GM18502 (cell line): ENCODE data around the gene DLG1.

Source experiments
- ATAC-seq: cut with Tn5 transposase; IDR thresholded peaks from one replicate; pipeline ENCODE4 v1.9.1; 2021; ENCODE audit warnings: mild to moderate bottlenecking; ENCODE audit not compliant: unreplicated experiment, poor library complexity

The DLG1 gene

DNA sequence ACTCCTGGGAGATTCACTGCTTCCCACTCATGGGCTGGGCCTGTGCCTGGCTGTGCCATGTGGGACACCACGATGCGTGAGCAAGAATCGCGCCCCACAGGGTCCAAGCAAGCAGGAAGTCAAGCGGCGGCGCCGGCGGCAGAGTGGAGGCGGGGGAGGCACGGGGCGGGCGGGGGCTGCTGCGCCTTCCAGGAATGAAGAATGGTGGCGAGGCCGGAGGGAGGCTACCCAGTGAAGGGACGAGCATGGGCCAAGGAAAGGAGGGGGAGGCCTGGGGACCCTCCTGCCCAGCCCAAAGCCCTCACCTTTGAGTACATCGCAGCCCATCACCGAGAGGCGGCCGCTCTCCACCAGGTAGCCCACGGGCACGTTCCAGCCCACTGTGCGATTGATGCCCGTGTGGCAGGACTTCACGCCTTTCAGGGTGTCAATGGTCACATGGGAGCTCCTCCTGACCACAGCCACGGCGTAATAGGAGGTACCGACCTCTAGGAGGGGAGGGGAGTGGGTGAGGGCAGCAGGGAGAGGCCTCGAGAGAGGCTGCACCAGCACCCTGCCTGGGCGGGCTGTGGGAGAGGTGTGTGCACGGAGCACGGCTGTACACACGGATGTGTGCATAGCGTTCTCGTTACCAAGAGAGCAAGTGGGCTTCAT, 274.3 kb downstream of the DLG1 start:
- no peak for ATAC-seq

- peak; percentile 51 for ATAC-seq
Measured at GRCh38 chr3:197023241-197023997, 275.0 kb downstream of the DLG1 start.

DNA sequence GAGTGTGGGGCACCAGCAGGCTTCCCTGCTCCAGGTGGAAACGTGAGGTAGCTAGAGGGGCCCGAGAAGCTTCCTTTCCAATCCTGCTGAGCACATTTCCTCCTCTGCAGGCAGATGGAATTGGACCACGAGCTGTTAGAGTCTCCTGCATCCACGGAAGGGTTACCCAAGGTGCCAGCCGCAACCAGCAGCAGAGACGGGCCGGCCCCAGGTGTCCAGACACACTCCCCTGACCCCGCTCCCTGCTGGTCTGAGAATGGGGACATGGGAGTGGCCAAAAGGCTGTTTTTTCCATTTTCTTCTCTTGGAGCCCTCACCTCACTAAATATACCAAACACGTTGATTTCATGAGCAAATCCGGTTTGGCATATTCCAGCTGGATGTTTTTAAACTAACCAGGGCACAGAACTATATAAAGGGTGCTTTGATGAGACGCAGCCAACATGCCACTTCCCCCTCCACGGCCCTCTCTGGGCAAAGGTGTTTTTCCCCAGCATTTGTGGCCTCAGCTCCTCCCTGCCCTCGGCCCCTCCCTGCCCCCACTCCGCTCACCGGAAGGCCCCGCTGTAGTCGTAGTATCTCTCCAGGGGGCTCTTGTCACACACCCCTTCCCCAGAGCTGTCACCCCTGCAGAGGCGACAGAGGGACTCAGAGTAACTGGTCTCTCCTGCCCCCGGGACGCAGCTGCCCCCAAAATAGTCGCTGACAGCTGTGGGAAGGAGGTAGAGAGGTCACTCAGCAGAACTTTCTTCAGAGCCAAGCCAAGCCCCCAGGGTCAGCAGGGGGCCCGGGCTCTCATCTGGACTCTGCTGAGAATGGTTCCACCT, 275.8 kb downstream of the DLG1 start:
- peak; percentile 12 for ATAC-seq

DNA sequence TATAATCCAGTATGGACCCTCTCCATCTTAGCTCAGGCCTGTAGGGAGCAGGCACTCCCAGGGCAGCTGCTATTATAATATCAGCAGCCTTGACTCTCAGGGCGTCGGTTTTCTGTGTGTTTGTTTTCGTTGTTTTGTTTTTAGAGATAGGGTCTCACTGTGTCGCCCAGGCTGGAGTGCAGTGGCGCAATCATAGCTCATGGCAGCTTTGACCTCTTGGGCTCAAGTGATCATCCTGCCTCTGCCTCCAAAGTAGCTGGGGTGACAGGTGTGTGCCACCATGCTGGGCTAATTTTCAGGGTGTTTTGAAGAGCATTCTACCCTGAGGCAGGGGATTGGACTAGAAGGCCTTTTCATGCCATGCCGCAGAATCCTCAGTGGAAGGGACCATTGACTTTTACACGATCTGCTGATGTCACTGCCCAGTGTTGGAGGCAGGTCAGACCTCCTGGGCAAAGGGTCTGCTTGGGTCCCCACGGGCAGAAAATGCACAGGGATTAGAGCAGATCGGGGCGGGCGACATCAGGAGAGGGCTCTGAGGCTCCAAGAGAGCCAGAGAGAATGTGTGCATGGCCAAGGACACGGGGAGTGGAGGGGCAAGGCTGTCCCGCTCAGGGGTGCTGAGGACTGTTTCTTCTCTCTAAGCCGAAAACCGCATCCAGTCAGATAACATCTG, 276.5 kb downstream of the DLG1 start:
- ATAC-seq, result no peak

DNA sequence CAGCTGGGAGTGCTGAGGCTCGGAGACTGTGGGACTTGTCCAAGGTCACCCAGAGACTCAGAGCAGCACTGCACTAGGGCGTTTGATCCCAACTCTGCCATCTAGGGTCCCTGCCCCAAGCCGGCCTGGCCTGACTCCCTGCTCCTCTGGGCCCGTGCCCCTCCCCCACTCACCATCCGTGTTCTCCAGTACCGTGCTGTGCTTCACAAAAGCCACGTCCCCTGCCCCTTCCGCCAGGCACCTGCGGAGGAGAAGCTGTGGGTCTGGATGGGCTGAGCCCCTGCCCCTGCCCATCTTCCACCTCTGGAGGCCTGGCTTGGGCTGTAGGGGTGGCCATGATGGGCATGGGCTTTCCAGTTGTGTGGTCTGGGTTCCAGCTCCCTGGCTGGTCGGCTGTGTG, 277.2 kb downstream of the DLG1 start:
- ATAC-seq, result no peak

DNA sequence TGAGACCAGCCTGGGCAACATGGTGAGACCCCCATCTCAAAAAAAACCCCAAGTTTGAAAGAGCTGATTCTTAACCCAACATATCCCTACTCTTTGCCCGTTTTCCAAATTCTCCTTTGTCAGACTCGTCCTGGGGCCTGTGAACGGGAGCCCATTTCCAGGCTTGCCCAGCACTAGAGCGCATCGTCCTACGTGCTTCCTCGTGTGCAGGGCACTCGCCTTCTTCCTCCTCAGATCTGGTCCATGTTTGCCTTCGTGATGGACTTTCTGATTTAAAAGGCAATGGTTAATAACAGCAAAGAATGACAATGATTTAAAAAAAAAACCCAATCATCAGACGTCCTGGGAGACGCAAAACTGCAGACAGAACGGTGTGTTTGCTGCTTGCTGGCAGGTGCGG, 278.9 kb downstream of the DLG1 start:
- no peak for ATAC-seq

DNA sequence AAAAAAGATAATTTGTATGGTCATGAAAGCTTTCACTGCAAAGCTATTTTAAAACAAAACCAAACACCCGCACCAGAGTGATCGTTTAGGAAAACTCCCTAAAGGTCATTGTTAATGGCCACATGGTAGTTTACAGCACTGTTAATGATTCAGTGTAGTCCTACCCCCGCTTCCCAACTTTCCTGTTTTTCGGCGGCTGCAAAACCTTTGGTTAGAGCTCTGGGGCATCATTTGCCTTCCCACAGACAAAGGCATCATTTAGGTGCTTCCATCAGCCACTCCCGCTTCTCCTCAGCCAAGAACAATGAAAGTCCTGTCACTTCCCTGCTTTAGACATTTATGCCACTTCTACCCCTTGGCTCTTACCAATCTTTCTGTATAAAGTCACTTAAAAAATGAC, 279.4 kb downstream of the DLG1 start:
- no peak for ATAC-seq

DNA sequence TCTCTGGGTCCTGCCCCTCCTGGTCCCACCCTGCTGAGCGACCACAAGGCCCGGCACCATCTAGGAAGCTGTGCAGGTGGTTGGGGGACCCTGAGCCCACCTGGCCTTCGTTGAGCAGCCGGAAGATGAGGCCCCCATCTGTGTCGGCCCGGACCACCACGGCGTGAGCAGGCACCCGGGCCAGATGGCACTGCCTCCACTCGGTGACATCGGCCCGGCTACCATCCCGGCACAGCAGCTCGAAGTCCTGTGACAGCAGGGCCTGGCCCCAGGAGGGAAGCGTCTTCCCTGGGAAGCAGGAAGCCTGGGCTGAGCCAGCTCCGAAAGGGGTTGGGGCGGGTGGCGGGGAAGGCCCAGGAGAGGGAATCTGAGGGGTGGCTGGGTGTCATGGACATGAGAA, 281.4 kb downstream of the DLG1 start:
- ATAC-seq, result no peak

- no peak for ATAC-seq
Measured at GRCh38 chr3:197015790-197016736, 282.3 kb downstream of the DLG1 start.

GRCh38 chr3:197014942-197015575, 283.4 kb downstream of the DLG1 start:
- ATAC-seq, result no peak

- ATAC-seq, result no peak
Measured at GRCh38 chr3:197014024-197014423, 284.4 kb downstream of the DLG1 start.

DNA sequence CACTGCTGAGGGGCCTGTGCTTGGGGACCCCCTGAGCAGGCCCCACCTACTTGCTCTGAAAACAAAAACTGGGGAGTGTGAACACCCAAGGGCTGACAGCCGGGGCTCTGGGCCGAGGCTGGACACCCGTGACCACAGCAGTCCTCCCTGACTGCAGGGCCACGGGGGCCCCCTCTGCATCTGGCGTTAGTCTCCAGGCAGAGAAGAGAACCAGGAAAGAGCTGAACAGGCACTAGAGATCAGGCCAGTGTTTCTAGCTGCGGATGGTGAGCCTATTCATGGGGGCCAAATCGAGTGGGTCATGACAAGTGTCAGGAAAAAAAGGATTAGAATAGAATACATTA, 285.9 kb downstream of the DLG1 start:
- no peak for ATAC-seq

DNA sequence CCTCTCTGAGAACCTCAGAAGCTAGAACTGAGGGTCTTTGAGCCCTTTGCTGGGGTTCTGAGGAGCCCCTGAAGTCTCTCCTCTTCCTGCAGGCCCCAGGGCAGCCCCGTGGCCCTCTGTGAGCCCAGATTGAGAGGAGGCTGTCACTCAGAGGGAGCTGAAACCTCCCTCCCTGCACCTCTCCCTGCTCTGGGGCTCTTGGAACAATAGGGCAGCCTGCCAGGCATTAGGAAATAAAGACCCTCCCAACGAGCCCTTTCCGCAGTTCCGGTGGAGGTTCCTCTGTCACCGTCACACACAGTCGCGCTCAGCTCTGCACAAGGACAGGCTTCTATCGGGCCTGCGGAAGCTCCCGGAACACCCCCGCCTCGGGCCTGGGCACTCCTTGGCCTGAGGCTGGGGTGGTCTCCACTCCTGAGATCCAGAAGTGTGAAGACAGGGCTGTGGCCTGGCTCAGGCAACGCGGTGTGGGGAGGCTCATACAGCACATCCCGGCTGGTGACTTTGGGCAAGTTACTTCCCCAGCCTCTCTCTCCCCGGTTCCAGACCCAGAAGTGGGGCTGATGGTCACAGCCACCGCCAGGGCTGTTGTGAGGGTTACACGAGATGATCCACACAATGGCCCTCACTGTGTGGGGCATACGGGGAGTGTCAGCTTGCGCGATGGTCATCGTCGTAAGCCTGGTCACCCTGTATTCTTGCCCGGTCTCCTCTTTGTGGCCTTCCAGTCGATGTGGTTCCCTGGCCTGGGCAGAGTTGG, 286.5 kb downstream of the DLG1 start:
- ATAC-seq, result no peak

DNA sequence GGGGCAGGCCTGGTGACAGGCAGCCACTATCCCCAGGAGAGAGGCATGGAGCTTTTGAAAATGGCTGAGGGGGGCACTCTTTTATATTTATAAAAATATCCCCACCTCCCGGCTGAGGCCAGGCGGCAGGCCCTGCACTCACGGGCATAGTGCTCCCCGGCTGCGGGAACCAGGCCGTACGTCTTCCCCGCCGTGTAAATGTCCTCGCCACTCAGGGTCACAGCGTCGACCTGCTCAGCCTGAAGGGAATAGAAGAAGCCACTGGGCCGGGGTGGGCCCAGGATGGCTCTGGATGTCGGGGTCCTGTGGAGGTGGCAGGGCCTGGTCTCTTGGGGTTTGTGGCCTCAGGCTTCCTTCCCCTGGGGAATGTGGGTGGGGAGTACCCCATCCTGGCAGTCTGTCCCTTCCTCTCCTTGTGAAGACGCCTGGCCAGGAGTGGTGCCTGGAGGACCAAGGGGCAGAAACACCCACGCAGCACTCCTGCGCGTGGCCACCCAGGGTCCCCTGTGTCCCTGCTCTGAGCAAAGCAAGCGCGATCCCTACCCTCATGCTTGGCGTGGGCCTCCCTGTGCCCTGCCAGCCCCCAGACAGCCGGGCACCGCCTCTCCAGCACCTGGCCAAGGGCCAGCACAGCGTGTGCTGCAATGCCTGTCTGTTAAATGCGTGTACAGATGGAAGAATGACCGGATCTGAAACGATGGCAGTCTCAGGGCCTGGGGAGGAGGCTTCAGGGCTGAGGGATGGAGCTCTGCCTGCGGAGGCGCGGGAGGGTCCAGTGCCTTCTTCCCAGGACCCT, 287.7 kb downstream of the DLG1 start:
- no peak for ATAC-seq

GRCh38 chr3:197009532-197010019, 288.8 kb downstream of the DLG1 start:
- ATAC-seq, result no peak

DNA sequence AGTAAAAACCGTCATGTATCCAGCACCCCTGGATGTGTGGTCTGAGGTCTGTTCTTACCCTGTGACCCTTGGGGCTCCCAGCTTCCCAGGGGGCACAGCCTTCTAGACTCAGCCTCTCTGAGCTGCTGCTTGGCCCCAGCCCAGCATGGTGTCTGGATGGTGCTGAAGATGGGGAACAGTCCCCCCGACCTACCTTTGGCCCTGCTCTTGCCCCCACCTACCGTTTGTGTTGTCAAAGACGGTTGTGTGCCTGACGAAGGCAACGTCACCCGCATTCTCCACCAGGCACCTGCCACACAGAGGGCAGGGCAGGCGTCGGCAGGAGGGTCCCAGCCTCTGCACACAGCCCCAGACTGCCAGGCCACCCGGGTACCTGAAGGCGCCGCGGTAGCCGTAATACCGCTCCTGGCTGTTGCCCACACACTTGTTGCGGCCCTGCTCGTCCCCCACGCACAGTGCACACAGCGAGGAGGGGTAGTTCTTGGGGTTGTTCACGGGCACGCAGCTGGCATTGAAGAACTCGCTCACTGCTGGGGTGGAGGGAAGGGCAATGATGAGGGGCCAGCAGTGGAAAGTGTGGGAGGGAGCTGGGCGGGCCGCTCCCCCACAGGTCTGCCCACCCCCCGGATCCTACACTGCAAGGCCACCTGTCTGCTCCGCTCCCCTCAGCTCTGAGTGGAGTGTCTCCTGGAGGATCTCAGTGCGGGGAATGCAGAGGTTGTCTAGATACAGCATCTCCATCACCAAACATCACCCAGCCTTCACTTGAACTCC, 289.8 kb downstream of the DLG1 start:
- ATAC-seq, result no peak

DNA sequence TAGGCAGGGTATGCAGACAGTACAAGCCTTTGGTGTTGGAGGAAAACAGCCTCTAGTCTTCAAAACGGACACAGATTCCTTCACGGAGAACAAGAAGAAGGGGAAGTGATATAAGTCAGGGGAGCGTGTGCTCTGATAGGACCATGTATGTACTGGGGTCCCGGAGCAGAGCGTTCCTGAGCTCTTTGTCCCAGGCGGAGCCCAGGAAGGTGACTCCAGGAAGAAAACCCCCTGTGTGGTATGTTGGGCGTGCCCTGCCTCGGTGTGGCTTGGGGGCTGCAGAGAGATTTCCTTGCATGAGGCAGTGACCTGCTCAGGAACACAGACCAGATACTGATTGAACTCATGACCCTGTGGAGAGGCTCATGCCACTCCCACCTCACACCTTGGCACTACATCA, 290.5 kb downstream of the DLG1 start:
- ATAC-seq, result no peak
